Lower lobe of right lung (tissue), 2 donors: Measurements from ENCODE around the gene PPM1H. TPM values are rescaled to one million over a fixed set of nuclear protein-coding genes. Genes with fewer than 3 reads are reported as not detected.

Experiments
- ATAC-seq, 2 donors: fragments of 200-7000 bp; cut with Tn5 transposase; one replicate each; pipeline ENCODE4 v1.9.1; 2020 to 2022; ENCODE audit warnings: mild to moderate bottlenecking in 2 of 2, moderate library complexity in 2 of 2
- DNase-seq: peaks from one replicate; pipeline ENCODE4 v3.0.0-alpha.2; 2020
- H3K27ac ChIP-seq: fragments of 200-600 bp; one replicate; pipeline ENCODE4 v1.8.0; 2022
- H3K27me3 ChIP-seq: fragments of 200-600 bp; one replicate; pipeline ENCODE4 v1.8.0; 2022; ENCODE audit warnings: low read depth
- H3K36me3 ChIP-seq: fragments of 200-600 bp; one replicate; pipeline ENCODE4 v1.8.0; 2022; ENCODE audit warnings: mild to moderate bottlenecking
- H3K4me1 ChIP-seq: fragments of 200-600 bp; one replicate; pipeline ENCODE4 v1.8.0; 2022
- H3K4me3 ChIP-seq: fragments of 200-600 bp; one replicate; pipeline ENCODE4 v1.8.0; 2022; ENCODE audit warnings: mild to moderate bottlenecking
- H3K9me3 ChIP-seq: fragments of 200-600 bp; one replicate; pipeline ENCODE4 v1.8.0; 2022
- CTCF ChIP-seq: fragments of 200-600 bp; IDR thresholded peaks from one replicate; pipeline ENCODE4 v1.8.0; 2022; ENCODE audit warnings: antibody characterized with exemption, mild to moderate bottlenecking
- intact Hi-C: fragments of 100-400 bp; cut with DNase I; formaldehyde crosslinking; loops from one replicate; pipeline ENCODE4 v1.11.0; 2022
- total RNA-seq: library from RNA; stranded (reverse); fragmentation: NEBNext Ultra II Directional; extraction: Animal tissue kit (Norgen Biotek cat#: 25700); gene quantifications from one replicate; pipeline ENCODE4 v1.2.1, GENCODE V29; 2021
- donor health status: DM: no; HTN: yes; CAD: no; lungs with severe emphysema.

Gene PPM1H
- total RNA-seq, 1 donor from 2014 or later, result 6.8 TPM

- Histone ChIP-seq H3K36me3 (no peaks in the 10 kb centered on the region), H3K27me3 (no peaks in the 10 kb centered on the region), H3K9me3 (no peaks in the 10 kb centered on the region), H3K27ac (no peak overlapping the region), H3K4me3 (no peak overlapping the region), H3K4me1 (no peaks in the 10 kb centered on the region)
- intact Hi-C loops, result no loop called here
- TF ChIP-seq CTCF, result no peak
- ATAC-seq (no peak), DNase-seq (no peak)
These were observed 279.2 kb downstream of the PPM1H start for GRCh38 chr12:62655666-62656151.

DNA sequence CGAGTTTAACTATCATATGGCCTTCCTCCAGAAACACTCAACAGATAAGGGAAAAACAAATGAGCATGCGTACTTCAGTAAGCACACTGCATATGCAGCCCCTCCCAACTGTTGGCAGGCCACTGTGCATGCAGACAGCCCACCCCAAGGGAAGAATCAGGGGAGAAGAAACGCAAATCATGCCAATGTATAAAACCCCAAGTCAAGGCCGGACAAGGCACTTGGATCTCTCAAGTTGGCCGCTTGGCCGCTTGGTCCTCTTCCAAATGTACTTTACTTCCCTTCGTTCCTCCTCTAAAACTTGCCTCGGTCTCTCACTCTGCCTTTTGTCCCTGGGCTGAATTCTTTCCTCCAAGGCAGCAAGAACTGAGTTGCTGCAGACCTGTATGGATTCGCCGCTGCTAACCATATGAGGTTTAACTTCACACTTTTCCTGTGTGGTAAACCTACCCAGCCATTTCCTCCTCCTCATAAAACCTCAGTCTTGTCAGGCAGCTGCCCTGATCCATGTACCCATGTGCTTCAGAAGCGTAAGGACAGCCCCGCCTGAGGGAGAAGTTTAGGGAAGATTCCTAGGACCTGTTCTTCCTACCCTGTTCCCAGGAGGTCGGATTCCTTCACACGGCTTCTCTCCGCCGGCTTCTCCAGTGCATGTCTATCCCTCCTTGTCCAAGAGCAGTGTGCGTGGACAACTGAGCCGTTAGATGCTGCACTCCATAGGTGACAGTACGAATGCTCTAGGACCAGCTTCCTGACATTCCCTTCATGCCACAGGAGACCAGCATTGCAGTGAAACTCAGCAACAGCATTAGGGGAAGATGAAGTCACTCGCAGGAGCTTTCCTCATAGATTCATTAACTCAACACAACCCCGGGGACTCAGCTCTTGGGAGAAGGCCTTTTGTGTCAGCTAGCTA lies 280.4 kb downstream of the PPM1H start:
- Histone ChIP-seq H3K36me3 (no peaks in the 10 kb centered on the region), H3K4me1 (no peaks in the 10 kb centered on the region), H3K9me3 (no peaks in the 10 kb centered on the region), H3K27me3 (no peaks in the 10 kb centered on the region), H3K27ac (no peak overlapping the region), H3K4me3 (no peak overlapping the region)
- ATAC-seq (no peak), DNase-seq (no peak)
- intact Hi-C loops, result no loop called here
- no peak for TF ChIP-seq CTCF

DNA sequence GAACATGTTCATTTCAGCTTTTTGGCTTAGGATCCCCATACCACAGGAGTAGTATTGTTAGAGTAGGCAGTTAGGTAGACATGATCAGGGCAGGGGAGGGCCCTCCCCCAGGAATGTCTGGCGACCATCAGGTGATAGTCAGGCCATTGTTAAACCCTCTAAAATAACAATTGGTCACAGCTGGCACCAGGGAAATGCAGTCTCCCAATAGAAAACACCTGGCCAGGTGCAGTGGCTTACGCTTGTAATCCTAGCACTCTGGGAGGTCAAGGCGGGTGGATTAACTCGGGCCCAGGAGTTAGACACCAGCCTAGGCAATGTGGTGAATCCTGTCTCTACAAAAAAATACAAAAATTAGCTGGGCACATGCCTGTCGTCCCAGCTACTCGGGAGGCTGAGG lies 281.2 kb downstream of the PPM1H start:
- Histone ChIP-seq H3K9me3 (no peaks in the 10 kb centered on the region), H3K36me3 (no peaks in the 10 kb centered on the region), H3K27ac (no peak overlapping the region), H3K4me3 (no peak overlapping the region), H3K27me3 (no peaks in the 10 kb centered on the region), H3K4me1 (no peaks in the 10 kb centered on the region)
- DNase-seq (no peak), ATAC-seq (no peak)
- no peak for TF ChIP-seq CTCF
- intact Hi-C loops, result no loop called here

- TF ChIP-seq CTCF, result no peak
- Histone ChIP-seq H3K27ac (no peak overlapping the region), H3K4me3 (no peak overlapping the region), H3K9me3 (no peaks in the 10 kb centered on the region), H3K27me3 (no peaks in the 10 kb centered on the region), H3K4me1 (no peaks in the 10 kb centered on the region), H3K36me3 (no peaks in the 10 kb centered on the region)
- ATAC-seq, result no peak
- intact Hi-C loops, result no loop called here
- DNase-seq, result no peak
These were observed 281.6 kb downstream of the PPM1H start for GRCh38 chr12:62653304-62653703.

- no peak overlapping the region for H3K4me3 ChIP-seq
- no peaks in the 10 kb centered on the region for H3K27me3 ChIP-seq
- intact Hi-C loops, result no loop called here
- H3K27ac ChIP-seq, result no peak overlapping the region
- ATAC-seq, result no peak
- no peaks in the 10 kb centered on the region for H3K36me3 ChIP-seq
- no peak for DNase-seq
- H3K4me1 ChIP-seq, result no peaks in the 10 kb centered on the region
- no peak for TF ChIP-seq CTCF
- no peaks in the 10 kb centered on the region for H3K9me3 ChIP-seq
These were observed 283.8 kb downstream of the PPM1H start for GRCh38 chr12:62651138-62651537.
